Activated CD8-positive, alpha-beta memory T cell treated with anti-CD3 and anti-CD28 coated beads, Interleukin-2, amount 10 ng/mL, durations not matched to agents 7 days and 5 days (primary cell): ENCODE results near the gene SCRT2. TPM values are rescaled to one million over a fixed set of nuclear protein-coding genes. Genes with fewer than 3 reads are reported as not detected.

Source experiments
- ATAC-seq: fragments of 150-1000 bp; cut with Tn5 transposase; one replicate; pipeline ENCODE4 v1.10.0; 2021; ENCODE audit warnings: moderate library complexity
- CTCF ChIA-PET: fragments of 350-600 bp; sonication (Branson Sonifier 250); formaldehyde crosslinking; loops from one replicate; lab custom pipeline; 2021; ENCODE audit warnings: antibody characterized with exemption; lab: Charles Lee
- DNase-seq: peaks from one replicate; pipeline ENCODE4 v3.0.0-alpha.2; 2020
- H3K27ac Mint-ChIP-seq: one replicate; pipeline ENCODE4 v1.8.0; 2021; ENCODE audit warnings: mild to moderate bottlenecking, mixed read lengths
- H3K27me3 Mint-ChIP-seq: one replicate; pipeline ENCODE4 v1.8.0; 2021; ENCODE audit warnings: mixed read lengths
- H3K36me3 Mint-ChIP-seq: one replicate; pipeline ENCODE4 v1.8.0; 2021; ENCODE audit warnings: mild to moderate bottlenecking, mixed read lengths
- H3K4me1 Mint-ChIP-seq: one replicate; pipeline ENCODE4 v1.8.0; 2021; ENCODE audit warnings: mixed read lengths
- H3K4me3 Mint-ChIP-seq: one replicate; pipeline ENCODE4 v1.8.0; 2021; ENCODE audit warnings: mild to moderate bottlenecking, moderate library complexity, mixed read lengths
- H3K9me3 Mint-ChIP-seq: one replicate; pipeline ENCODE4 v1.8.0; 2022; ENCODE audit warnings: low read depth, mixed read lengths
- total RNA-seq, 2 experiments: library from RNA; stranded (reverse); gene quantifications; one replicate each; pipeline ENCODE4 v1.2.3, GENCODE V29; 2021

Gene SCRT2
- total RNA-seq, 2 experiments from 2014 or later, result not detected

DNA sequence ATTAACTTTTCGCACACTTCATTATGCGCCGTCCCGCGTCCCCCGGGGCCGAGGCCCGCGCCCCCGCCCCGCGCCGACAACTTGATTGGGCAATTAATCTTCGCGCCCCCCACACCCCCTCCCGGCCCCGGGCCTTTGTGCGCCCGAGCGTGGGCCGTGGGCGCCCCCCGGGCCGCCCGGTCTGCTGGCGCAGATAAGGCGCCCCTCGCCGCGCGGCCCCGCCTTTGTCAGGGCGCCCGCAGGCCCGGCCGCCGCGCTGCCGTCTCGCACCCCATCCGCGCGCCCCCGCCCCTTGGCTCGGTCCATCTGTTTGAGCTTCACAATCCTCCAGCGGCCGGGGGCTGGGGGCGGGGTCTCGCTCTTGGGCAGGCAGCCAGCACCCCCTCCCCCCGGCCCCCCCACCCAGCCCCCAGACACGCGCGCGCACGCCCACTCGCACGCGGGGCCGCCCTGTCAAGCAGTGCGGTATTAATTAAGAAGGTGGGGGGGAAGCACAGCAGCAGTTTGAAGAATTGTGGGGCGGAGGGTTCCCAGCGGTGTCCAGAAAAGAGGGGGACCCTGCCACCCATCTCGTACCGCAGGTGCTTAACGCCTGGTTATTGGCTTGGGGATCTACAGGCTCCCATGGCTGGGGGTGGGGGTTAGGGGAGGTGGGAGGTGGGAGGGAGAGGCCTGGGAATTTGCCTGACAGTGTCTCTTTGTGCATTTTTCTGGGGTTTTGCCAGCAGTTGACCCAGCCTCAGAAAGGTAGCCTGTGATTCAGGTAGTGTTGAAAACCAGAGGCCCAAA is 34.6 kb upstream of the SCRT2 start:
- Mint-ChIP-seq H3K27me3 (peaks cover 26% of the 10 kb centered on the region), H3K4me3 (no peak overlapping the region), H3K36me3 (peaks cover 2% of the 10 kb centered on the region), H3K9me3 (peaks cover 5% of the 10 kb centered on the region), H3K4me1 (no peaks in the 10 kb centered on the region), H3K27ac (no peak overlapping the region)
- CTCF ChIA-PET, result no interaction called here
- ATAC-seq (no peak), DNase-seq (no peak)

DNA sequence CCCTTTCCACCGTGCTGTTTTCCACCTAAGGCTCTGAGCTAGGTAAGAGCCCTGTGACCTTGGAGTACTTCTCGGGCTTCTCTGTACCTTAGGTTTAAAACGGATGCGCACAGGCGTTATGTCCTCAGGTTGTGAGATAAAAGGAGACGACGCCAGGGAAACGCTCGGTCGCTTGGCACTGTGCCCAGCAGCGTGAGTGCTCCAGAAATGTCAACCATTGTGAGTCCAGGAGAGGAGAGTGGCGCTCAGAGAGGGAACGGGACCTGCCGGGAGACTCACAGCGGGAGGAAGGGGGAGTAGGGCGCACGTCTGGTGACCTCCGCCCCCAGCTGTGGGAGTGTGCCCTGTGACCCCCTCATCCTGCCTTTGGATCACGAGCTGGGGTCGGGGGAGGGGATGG is 33.8 kb upstream of the SCRT2 start:
- Mint-ChIP-seq H3K4me3 (no peak overlapping the region), H3K36me3 (peaks cover 2% of the 10 kb centered on the region), H3K27me3 (peaks cover 26% of the 10 kb centered on the region), H3K27ac (no peak overlapping the region), H3K9me3 (peaks cover 5% of the 10 kb centered on the region), H3K4me1 (no peaks in the 10 kb centered on the region)
- DNase-seq (no peak), ATAC-seq (no peak)
- CTCF ChIA-PET, result no interaction called here

DNA sequence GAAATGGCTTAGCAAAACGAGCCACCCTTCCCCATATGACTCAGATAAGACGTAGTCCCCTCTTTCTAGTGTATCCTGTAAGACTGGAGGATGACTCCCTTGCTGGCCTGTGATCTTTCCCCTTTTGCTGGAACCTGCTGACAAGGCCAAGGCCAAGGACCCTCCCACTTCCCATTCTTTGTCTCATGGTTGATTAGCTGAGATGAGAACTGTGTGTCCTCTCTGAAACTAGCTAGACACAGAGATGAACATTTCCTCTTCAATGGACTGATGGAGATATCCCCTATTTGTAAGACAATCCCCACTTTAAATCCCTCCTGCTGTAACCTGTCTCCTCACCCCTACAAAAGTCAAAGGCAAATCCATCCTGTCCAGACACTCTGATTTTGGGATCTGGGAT is 33.4 kb upstream of the SCRT2 start:
- CTCF ChIA-PET, result no interaction called here
- Mint-ChIP-seq H3K9me3 (peaks cover 5% of the 10 kb centered on the region), H3K27ac (no peak overlapping the region), H3K4me1 (no peaks in the 10 kb centered on the region), H3K36me3 (peaks cover 2% of the 10 kb centered on the region), H3K27me3 (peaks cover 26% of the 10 kb centered on the region), H3K4me3 (no peak overlapping the region)
- ATAC-seq, result no peak
- no peak for DNase-seq

DNA sequence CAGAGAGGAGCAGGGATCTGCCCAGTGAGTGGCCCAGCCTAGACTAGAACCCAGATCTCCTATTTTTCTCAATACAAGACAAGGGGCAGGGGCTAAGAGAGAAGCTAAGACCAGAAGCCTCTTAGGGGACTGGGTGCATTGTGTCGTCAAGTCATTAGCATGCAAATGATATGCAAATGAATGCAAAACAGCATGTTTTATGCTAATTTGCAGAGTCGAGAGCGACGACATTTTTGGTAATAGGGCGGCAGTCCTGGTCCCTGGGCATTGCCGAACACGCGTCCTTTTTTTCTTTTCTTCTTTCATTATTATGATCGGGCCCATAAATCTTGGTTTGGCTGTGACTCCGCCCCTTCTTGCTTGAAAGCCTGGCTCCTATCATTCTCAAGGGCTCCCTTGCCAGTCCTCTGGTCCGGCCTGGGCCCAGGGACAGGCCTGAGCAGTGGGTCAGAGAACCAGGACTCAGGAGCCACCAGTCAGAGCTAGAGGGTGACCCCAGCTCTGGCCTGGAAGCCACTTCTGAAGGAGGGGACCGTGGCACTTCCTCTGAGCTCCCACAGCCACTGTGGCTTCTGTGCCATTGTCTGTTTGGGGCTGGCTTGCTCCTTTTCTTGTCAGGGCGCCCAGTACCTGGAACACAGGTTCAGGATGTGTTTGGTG is 32.0 kb upstream of the SCRT2 start:
- Mint-ChIP-seq H3K4me3 (no peak overlapping the region), H3K27me3 (peaks cover 26% of the 10 kb centered on the region), H3K36me3 (peaks cover 2% of the 10 kb centered on the region), H3K4me1 (no peaks in the 10 kb centered on the region), H3K27ac (no peak overlapping the region), H3K9me3 (no peaks in the 10 kb centered on the region)
- CTCF ChIA-PET, result no interaction called here
- ATAC-seq (no peak), DNase-seq (no peak)

DNA sequence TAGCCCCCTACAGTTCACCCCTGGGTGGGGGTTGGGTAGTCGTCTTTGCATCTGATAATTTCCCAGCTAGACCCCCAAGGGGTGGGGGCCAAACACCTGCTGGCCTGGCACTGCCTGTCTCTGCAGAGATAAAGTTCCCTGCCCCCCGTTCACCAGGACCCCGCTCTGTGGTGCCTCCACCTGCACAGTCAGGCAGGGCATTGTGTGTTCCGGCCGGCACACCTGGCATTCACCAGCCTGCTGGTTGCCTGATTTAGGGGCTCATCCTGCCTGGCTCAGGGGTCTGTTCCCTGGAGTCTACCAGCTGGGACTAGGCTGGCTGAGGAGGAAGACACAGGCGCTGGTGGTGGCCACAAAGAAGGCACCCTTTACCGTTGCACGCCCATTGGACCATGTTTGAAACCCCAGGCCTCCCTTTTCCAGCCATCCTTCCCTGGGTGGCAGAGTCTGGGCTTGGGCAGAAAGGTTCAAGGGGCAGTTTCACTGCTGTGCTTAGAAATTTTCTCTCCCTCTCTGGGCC is 30.8 kb upstream of the SCRT2 start:
- Mint-ChIP-seq H3K4me1 (no peaks in the 10 kb centered on the region), H3K9me3 (no peaks in the 10 kb centered on the region), H3K27me3 (peaks cover 19% of the 10 kb centered on the region), H3K4me3 (no peak overlapping the region), H3K27ac (no peak overlapping the region), H3K36me3 (no peaks in the 10 kb centered on the region)
- CTCF ChIA-PET, result no interaction called here
- DNase-seq, result no peak
- ATAC-seq, result no peak

DNA sequence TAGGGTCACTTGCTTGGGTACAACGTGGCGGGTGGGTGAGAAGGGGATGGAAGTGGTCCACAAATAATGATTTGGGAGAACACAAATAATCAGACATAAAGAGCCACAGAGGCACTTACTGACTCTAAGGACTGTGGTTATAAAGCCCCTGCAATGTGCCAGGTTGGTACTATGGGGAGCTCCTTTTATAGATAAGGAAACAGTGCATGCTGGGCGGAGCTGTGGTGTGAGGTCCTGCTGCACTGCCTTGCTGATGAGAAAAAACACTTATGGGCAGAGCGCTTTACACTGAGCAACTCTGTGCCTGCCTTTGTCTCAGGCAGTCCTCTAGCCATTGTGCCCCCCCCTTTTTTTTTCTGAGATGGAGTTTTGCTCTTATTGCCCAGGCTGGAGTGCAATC is 29.1 kb upstream of the SCRT2 start:
- no peak overlapping the region for H3K4me3 Mint-ChIP-seq
- H3K4me1 Mint-ChIP-seq, result no peaks in the 10 kb centered on the region
- ATAC-seq, result no peak
- H3K9me3 Mint-ChIP-seq, result no peaks in the 10 kb centered on the region
- H3K36me3 Mint-ChIP-seq, result no peaks in the 10 kb centered on the region
- CTCF ChIA-PET, result no interaction called here
- peaks cover 10% of the 10 kb centered on the region for H3K27me3 Mint-ChIP-seq
- DNase-seq, result no peak
- H3K27ac Mint-ChIP-seq, result no peak overlapping the region

DNA sequence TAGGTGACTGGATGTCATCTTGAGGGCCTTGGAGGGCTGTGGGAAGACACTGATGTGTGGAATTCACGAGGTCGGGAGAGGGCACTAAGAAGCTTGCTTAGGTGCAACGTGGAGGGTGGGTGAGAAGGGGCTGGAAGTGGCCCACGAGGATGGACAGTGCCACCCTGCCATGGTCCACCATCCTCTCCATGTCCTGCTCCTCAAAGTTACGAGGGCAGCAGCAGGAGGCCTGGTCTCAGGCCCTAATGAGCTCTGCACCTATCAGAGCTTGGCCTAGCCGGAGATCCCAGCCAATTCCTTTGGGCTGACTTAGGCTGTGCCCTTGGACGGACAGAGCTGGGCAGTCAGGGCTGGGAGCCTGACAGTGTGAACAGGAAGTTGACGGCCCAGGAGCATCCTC is 27.8 kb upstream of the SCRT2 start:
- CTCF ChIA-PET, result no interaction called here
- no peaks in the 10 kb centered on the region for H3K27me3 Mint-ChIP-seq
- H3K4me3 Mint-ChIP-seq, result no peak overlapping the region
- DNase-seq (no peak), ATAC-seq (no peak)
- no peak overlapping the region for H3K27ac Mint-ChIP-seq
- H3K36me3 Mint-ChIP-seq, result no peaks in the 10 kb centered on the region
- H3K9me3 Mint-ChIP-seq, result no peaks in the 10 kb centered on the region
- H3K4me1 Mint-ChIP-seq, result no peaks in the 10 kb centered on the region

DNA sequence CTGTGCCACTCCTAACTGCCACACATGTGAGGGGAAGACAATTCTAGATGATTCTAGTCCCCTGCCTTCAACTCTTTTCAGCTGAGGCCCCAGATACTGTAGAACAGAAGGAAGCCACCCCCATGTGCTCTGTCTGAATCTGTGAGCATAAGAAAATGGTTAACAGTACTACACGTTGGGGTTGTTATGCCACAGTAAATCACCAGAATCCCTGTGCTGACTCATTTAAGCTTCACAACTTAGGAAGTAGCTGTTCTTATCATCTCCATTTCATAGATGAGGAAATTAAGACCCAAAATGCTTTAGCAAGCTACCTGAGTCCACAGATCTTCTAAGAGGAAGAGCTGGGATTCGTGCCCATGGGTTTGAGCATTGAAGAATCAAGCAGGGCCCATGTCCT is 27.4 kb upstream of the SCRT2 start:
- Mint-ChIP-seq H3K4me3 (no peak overlapping the region), H3K27ac (no peak overlapping the region), H3K36me3 (no peaks in the 10 kb centered on the region), H3K9me3 (no peaks in the 10 kb centered on the region), H3K27me3 (no peaks in the 10 kb centered on the region), H3K4me1 (no peaks in the 10 kb centered on the region)
- CTCF ChIA-PET, result no interaction called here
- ATAC-seq (no peak), DNase-seq (no peak)

DNA sequence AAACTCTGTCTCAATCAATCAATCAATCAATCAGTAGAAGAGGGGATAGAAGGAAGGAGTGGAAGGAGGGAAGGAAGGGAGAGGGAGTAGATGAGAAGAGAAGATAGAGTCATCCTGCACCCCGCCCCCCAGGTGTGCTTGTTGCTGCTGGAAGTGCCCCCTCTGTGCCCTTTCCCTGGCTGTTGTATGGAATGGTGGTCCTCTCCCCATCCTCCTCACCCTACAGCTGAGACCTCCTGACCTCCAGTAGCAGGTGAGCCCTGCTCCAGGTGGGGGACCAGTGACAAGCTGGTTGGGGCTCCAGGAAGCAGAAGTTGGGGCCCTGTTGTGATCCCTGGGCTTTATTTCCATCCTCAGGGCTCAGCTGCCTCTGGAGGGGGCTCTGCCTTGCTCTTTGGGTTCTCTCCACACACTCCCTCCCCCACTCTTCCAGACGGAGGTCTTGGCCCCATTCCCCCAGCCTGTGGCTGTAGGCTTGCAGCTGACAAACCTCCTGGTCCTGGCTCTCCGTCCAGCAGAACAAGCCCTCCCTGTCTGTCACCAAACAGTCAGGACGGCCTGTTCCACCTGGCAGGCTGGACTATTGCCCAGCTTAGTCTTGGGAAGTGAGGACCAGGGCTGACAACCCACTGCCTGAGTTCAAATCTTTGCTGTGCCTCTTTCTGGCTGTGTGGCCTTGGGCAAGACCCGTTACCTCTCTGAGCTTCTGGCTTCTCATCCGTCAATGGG is 26.0 kb upstream of the SCRT2 start:
- no peak for ATAC-seq

DNA sequence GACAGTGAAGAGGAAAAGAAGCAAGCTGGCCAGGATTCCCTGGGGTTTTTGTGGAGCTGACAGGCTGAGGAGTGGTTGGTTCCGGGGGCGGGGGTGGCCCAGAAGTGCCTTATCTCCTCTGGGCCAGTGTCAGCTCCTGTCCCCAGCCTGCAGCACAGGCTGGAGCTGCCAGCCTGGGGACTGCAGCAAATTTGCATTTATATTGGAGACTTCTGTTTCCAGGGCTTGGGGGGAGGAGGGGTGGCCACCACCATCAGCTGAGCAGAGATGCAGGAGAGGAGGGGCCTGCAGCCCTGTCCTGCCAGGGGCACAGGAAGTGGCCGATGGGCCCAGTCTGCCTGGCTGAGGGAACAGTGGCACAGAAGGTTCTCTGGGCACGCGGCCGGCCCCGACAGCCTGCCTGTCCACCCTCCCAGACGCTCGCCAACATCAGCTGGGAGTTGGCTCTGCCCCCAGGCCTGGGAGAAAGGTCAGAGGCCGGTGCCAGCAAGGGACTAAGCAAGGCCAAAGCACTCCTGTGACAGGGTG is 24.3 kb upstream of the SCRT2 start:
- H3K4me1 Mint-ChIP-seq, result no peaks in the 10 kb centered on the region
- ATAC-seq (no peak), DNase-seq (no peak)
- no peaks in the 10 kb centered on the region for H3K9me3 Mint-ChIP-seq
- H3K27me3 Mint-ChIP-seq, result peaks cover 3% of the 10 kb centered on the region
- no peak overlapping the region for H3K4me3 Mint-ChIP-seq
- no peak overlapping the region for H3K27ac Mint-ChIP-seq
- H3K36me3 Mint-ChIP-seq, result no peaks in the 10 kb centered on the region
- CTCF ChIA-PET, result interaction anchor here (0.7 kb wide), 1 partner anchor 513 kb away, joined by 4 read pairs; no protein-coding TSS in a partner anchor

More for the DNA sequence above, 26.0 kb upstream of the SCRT2 start:
- CTCF ChIA-PET, result no interaction called here
- H3K27me3 Mint-ChIP-seq, result peaks cover 3% of the 10 kb centered on the region
- H3K4me1 Mint-ChIP-seq, result no peaks in the 10 kb centered on the region
- H3K9me3 Mint-ChIP-seq, result no peaks in the 10 kb centered on the region
- no peak overlapping the region for H3K4me3 Mint-ChIP-seq
- H3K27ac Mint-ChIP-seq, result no peak overlapping the region
- H3K36me3 Mint-ChIP-seq, result no peaks in the 10 kb centered on the region
- DNase-seq, result no peak

DNA sequence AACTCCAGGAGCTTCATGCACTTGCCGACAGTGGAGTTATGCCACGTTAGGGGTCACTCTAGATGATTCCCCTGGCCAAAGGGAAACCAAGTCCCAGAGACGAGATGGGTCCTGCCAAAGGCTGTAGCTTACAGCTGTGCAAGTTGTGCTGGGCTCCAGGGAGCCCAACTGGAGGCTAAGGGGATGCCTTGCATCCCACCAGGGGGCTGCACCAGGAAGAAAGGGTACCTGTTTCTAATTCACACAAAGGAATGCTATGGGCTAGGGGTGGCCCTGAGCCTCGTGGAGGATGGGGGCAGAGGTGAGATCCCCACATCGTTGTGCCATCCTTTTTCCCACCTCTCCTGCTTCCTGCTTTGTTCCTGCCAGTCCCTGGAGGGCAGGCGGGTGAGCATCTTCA is 23.7 kb upstream of the SCRT2 start:
- Mint-ChIP-seq H3K4me1 (no peaks in the 10 kb centered on the region), H3K9me3 (no peaks in the 10 kb centered on the region), H3K36me3 (no peaks in the 10 kb centered on the region), H3K27me3 (peaks cover 3% of the 10 kb centered on the region), H3K27ac (no peak overlapping the region), H3K4me3 (no peak overlapping the region)
- ATAC-seq, result no peak
- CTCF ChIA-PET, result no interaction called here
- no peak for DNase-seq

DNA sequence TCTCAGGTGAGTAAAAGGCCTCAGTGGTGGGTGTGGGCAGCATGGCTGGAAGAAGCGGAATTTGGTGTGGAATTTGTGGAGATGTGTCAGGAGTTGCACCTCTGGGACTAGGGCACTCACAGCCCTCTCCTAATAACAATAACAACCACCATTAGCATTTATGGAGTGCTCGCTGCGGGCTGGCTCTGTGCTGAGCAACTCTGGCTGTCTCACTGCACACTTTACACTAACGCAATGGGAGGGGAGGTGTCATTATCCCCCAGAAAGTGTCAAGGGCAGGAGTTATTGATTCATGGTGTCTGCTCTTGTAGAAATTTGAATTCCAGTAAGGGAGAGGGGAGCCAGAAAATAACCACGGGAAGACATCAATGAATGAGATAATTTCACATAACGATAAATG is 22.7 kb upstream of the SCRT2 start:
- Mint-ChIP-seq H3K4me3 (no peak overlapping the region), H3K27me3 (peaks cover 3% of the 10 kb centered on the region), H3K9me3 (no peaks in the 10 kb centered on the region), H3K4me1 (no peaks in the 10 kb centered on the region), H3K36me3 (no peaks in the 10 kb centered on the region), H3K27ac (no peak overlapping the region)
- ATAC-seq (no peak), DNase-seq (no peak)
- CTCF ChIA-PET, result no interaction called here

DNA sequence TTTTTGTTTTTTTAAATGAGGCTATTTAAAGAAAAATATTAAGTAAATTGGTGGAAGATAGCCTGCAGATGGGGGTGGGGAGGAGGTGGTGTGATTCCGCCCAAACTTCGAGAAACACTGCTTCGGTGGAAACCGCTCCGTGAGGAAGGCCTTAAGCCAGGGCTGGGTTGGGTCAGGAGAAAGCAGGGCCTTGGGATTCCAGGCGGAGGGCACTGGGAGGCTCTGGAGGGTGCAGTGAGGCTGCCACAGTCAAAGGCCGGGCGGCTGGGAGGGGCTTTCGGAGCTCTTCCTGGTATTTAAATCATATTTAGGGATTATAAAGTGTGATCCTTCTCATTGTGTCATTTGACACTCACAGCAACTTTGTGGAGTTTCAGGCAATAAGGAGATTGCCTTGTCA is 22.2 kb upstream of the SCRT2 start:
- H3K36me3 Mint-ChIP-seq, result no peaks in the 10 kb centered on the region
- CTCF ChIA-PET, result no interaction called here

More for the DNA sequence above, 22.2 kb upstream of the SCRT2 start:
- no peak for ATAC-seq
- Mint-ChIP-seq H3K27me3 (peaks cover 3% of the 10 kb centered on the region), H3K27ac (no peak overlapping the region), H3K4me1 (no peaks in the 10 kb centered on the region), H3K4me3 (no peak overlapping the region), H3K9me3 (no peaks in the 10 kb centered on the region)
- no peak for DNase-seq
